IMR-90 (cell line): ENCODE results near the gene ARMC9. TPM values are rescaled to one million over a fixed set of nuclear protein-coding genes. Genes with fewer than 3 reads are reported as not detected.

Experiments
- ATAC-seq: fragments of 200-7000 bp; cut with Tn5 transposase; 2 replicates; pipeline ENCODE4 v1.9.1; 2020; ENCODE audit warnings: low read depth, mild to moderate bottlenecking, moderate library complexity
- BruUV-seq: library from RNA; stranded (reverse); fragments of 400-500 nt; replicated peaks from 2 replicates; lab custom pipeline; 2021; lab: Mats Ljungman, UMichigan
- CTCF ChIA-PET: fragments of 300-600 bp; formaldehyde crosslinking; extraction: SDS; loops from one replicate; lab custom pipeline; 2021; ENCODE audit warnings: antibody characterized with exemption; lab: Yijun Ruan, JAX
- POLR2A ChIA-PET: fragments of 300-600 bp; sonication (Branson Sonifier 250); formaldehyde crosslinking; loops from one replicate; lab custom pipeline; 2022; ENCODE audit warnings: antibody characterized with exemption; ENCODE audit not compliant: unreplicated experiment; lab: Charles Lee
- DNase-seq: peaks from one replicate; pipeline ENCODE4 v3.0.0; 2013
- H2AFZ ChIP-seq: replicated peaks from 2 replicates; pipeline ENCODE3; 2013; ENCODE audit warnings: low read length, mild to moderate bottlenecking; ENCODE audit not compliant: poor library complexity
- H2AK5ac ChIP-seq: 2 replicates; pipeline ENCODE4 v1.6.1; 2013; ENCODE audit warnings: low read depth, low read length, inconsistent platforms
- H2AK9ac ChIP-seq: replicated peaks from 2 replicates; pipeline ENCODE3; 2013; ENCODE audit warnings: mild to moderate bottlenecking, low read depth, low read length, moderate library complexity; ENCODE audit not compliant: poor library complexity
- H2BK120ac ChIP-seq: 2 replicates; pipeline ENCODE4 v1.6.1; 2013; ENCODE audit warnings: low read depth, low read length, inconsistent platforms
- H2BK15ac ChIP-seq: 3 replicates; pipeline ENCODE4 v1.6.1; 2013; ENCODE audit warnings: low read depth, low read length, inconsistent platforms
- H2BK20ac ChIP-seq: 2 replicates; pipeline ENCODE4 v1.6.1; 2013; ENCODE audit warnings: low read depth, mild to moderate bottlenecking, inconsistent platforms, low read length, moderate library complexity
- H2BK5ac ChIP-seq: 2 replicates; pipeline ENCODE4 v1.6.1; 2013; ENCODE audit warnings: mild to moderate bottlenecking, low read depth, low read length, inconsistent platforms; ENCODE audit not compliant: poor library complexity, severe bottlenecking
- H3K14ac ChIP-seq: replicated peaks from 2 replicates; pipeline ENCODE4 v1.6.1; 2013; ENCODE audit warnings: low read depth, low read length, inconsistent platforms
- H3K18ac ChIP-seq: 2 replicates; pipeline ENCODE4 v1.6.1; 2013; ENCODE audit warnings: low read depth, low read length, control low read depth
- H3K23ac ChIP-seq: 2 replicates; pipeline ENCODE4 v1.6.1; 2013; ENCODE audit warnings: low read depth, low read length, inconsistent platforms
- H3K27ac ChIP-seq: 2 replicates; pipeline ENCODE4 v1.5.1; 2013; ENCODE audit warnings: mild to moderate bottlenecking, control low read depth, low read length; ENCODE audit not compliant: insufficient read depth
- H3K27me3 ChIP-seq: 2 replicates; pipeline ENCODE4 v1.6.1; 2013; ENCODE audit warnings: low read length; ENCODE audit not compliant: control insufficient read depth, insufficient read depth
- H3K36me3 ChIP-seq: 2 replicates; pipeline ENCODE4 v1.6.1; 2013; ENCODE audit warnings: low read length, mixed read lengths; ENCODE audit not compliant: control insufficient read depth, insufficient read depth
- H3K4ac ChIP-seq: 2 replicates; pipeline ENCODE4 v1.6.1; 2013; ENCODE audit warnings: low read depth, low read length, inconsistent platforms
- H3K4me1 ChIP-seq: 2 replicates; pipeline ENCODE4 v1.6.1; 2013; ENCODE audit warnings: low read length, mixed read lengths; ENCODE audit not compliant: control insufficient read depth, insufficient read depth
- H3K4me2 ChIP-seq: 2 replicates; pipeline ENCODE4 v1.6.1; 2013; ENCODE audit warnings: low read depth, mild to moderate bottlenecking, control low read depth, low read length, moderate library complexity
- H3K4me3 ChIP-seq: 2 replicates; pipeline ENCODE4 v1.5.1; 2013; ENCODE audit warnings: low read depth, mild to moderate bottlenecking, control low read depth, low read length, moderate library complexity; ENCODE audit not compliant: insufficient read depth
- H3K56ac ChIP-seq: 2 replicates; pipeline ENCODE4 v1.6.1; 2013; ENCODE audit warnings: low read length, inconsistent platforms; ENCODE audit not compliant: insufficient read depth; ENCODE audit errors: extremely low read depth
- H3K79me1 ChIP-seq, 2 experiments: 2 replicates each; pipeline ENCODE4 v1.6.1; 2013; ENCODE audit warnings: low read length in 2 of 2, inconsistent platforms in 1 of 2, low read depth in 1 of 2
- H3K9ac ChIP-seq: 2 replicates; pipeline ENCODE4 v1.6.1; 2013; ENCODE audit warnings: low read depth, low read length, control low read depth
- H3K9me1 ChIP-seq: 2 replicates; pipeline ENCODE4 v1.6.1; 2013; ENCODE audit warnings: low read length, inconsistent platforms; ENCODE audit not compliant: insufficient read depth
- H3K9me3 ChIP-seq: 2 replicates; pipeline ENCODE4 v1.6.1; 2013; ENCODE audit warnings: low read length; ENCODE audit not compliant: control insufficient read depth, insufficient read depth
- H4K20me1 ChIP-seq: 2 replicates; pipeline ENCODE4 v1.6.1; 2013; ENCODE audit warnings: low read length, inconsistent platforms; ENCODE audit not compliant: insufficient read depth
- H4K5ac ChIP-seq: 2 replicates; pipeline ENCODE4 v1.6.1; 2013; ENCODE audit warnings: mild to moderate bottlenecking, low read depth, low read length, control low read depth
- H4K8ac ChIP-seq, 2 experiments: 2 replicates each; pipeline ENCODE4 v1.6.1; 2013; ENCODE audit warnings: low read depth in 2 of 2, low read length in 2 of 2, control low read depth in 1 of 2, inconsistent platforms in 1 of 2
- H4K91ac ChIP-seq: 2 replicates; pipeline ENCODE4 v1.6.1; 2013; ENCODE audit warnings: low read depth, low read length, inconsistent platforms; ENCODE audit not compliant: insufficient read depth
- RCOR1 ChIP-seq: IDR thresholded peaks from 2 replicates; pipeline ENCODE4 v1.6.1; 2012; ENCODE audit warnings: mild to moderate bottlenecking, low read length, improper control_type of control experiment; ENCODE audit not compliant: insufficient replicate concordance
- WGBS, 2 experiments: methylation state at CpG; one replicate each; pipeline versions ENCODE4 v1.1.5 to v1.1.7; 2013; ENCODE audit warnings: missing lambda C conversion rate in 2 of 2; ENCODE audit not compliant: insufficient read length in 1 of 2; ENCODE audit errors: extremely low coverage in 2 of 2; 5-methylcytosine and 5-hydroxymethylcytosine counted together
- dilution Hi-C: fragments of 300-500 bp; cut with HindIII; formaldehyde crosslinking; loops from one replicate; pipeline ENCODE4 v1.14.3; 2018; ENCODE audit warnings: low sequenced_read_pairs; ENCODE audit not compliant: unreplicated experiment
- in situ Hi-C: fragments of 300-500 bp; cut with MboI; formaldehyde crosslinking; loops from 3 replicates; pipeline ENCODE4 v1.14.3; 2019; ENCODE audit warnings: low sequenced_read_pairs, inconsistent platforms, mixed read lengths
- intact Hi-C: fragments of 100-400 bp; cut with micrococcal nuclease; formaldehyde crosslinking; loops from 2 replicates; pipeline ENCODE4 v1.10.0; 2022
- polyA plus RNA-seq, 3 experiments: library from polyadenylated mRNA; depleted of rRNA; stranded (reverse); fragments of >200 nt; gene quantifications; 2 replicates each; pipeline ENCODE4 v1.2.3, GENCODE V29; 2012; ENCODE audit warnings: low replicate concordance in 1 of 3
- total RNA-seq: library from RNA; depleted of rRNA; stranded (reverse); fragments of >200 nt; gene quantifications from 2 replicates; pipeline ENCODE4 v1.2.3, GENCODE V29; 2012
- TF ChIP-seq, protein P1 (sequence below): fragments of 150-350 bp; IDR thresholded peaks from 2 replicates; pipeline ENCODE4 v1.6.1; 2017; ENCODE audit warnings: mild to moderate bottlenecking, antibody characterized with exemption, low read length, low read depth

ARMC9 gene
- total and polyA plus RNA-seq, 2 of the 4 experiments (the other 2 are of a cell fraction): 36.0 to 46.6 TPM

DNA sequence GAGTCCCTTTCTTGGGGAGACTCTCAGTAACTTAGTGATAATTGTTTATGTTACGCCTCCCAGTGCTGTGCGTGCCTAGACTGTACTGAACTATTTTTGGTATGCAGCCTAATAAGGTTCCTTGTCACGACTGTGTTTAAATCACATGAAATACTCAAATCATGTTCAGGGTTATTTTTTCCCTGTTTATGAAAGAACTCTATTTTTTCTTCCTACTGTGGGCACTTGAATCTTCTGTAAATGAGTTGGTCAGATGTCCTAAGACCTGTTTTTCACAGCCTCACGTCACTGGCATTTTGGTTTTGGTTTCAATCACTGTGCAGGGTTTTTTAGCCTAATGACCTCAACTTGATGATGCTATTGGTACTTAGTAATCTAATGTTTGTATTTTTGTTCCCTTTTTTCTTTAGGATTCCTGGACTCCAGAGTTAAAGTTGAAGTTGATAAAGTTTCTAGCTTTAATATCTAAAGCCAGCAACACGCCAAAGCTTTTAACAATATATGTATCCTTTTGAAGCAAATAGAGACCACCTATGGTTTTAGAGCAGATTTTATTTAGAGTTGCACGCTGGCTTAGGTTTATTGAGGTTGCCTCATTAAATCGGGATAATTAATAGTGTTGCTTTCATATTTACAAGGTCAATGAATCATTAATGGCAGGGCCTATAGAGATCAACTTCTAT is 24.0 kb downstream of the ARMC9 start:
- in situ Hi-C loops (no loop called here), intact Hi-C loops (loop anchor here (2.0 kb wide), 3 partner anchors 24 to 118 kb away; partner anchors contain the start of gene ARMC9), dilution Hi-C loops (no loop called here)
- peak overlapping the region; percentile 99 for H2BK5ac ChIP-seq
- peak overlapping the region; percentile 84 for H2BK20ac ChIP-seq
- 0 out of 3 replicates have a peak overlapping the region, but pooled peaks have one; percentile 32 for H2BK15ac ChIP-seq
- peak overlapping the region; percentile 92 for H2BK120ac ChIP-seq
- no peak overlapping the region for H3K4me3 ChIP-seq
- peak overlapping the region; percentile 82 for H4K91ac ChIP-seq
- ATAC-seq (peak; percentile 76), DNase-seq (peak; percentile 88)
- H3K79me1 ChIP-seq: peaks cover 0 to 13% of the 10 kb centered on the region in 2 experiments; a peak in 2 of 4 replicates
- no peak overlapping the region for H2AK9ac ChIP-seq
- H3K23ac ChIP-seq: peak overlapping the region; percentile 64; the same call in 1 of the 2 replicates
- peaks cover 16% of the 10 kb centered on the region for H3K4me1 ChIP-seq
- peaks cover 9% of the 10 kb centered on the region for H3K9me1 ChIP-seq
- H3K4ac ChIP-seq: peak overlapping the region; percentile 80
- H3K18ac ChIP-seq: peak overlapping the region; percentile 99
- H3K9me3 ChIP-seq: peaks cover 2% of the 10 kb centered on the region; the same call in 1 of the 2 replicates
- H4K8ac ChIP-seq: peak overlapping the region; percentile 54 to 86; a peak in 2 of 4 replicates
- peaks cover 22% of the 10 kb centered on the region for H3K36me3 ChIP-seq
- H4K20me1 ChIP-seq: no peaks in the 10 kb centered on the region
- H3K4me2 ChIP-seq: peak overlapping the region; percentile 18; the same call in 1 of the 2 replicates
- no peak overlapping the region; the same call in 1 of the 2 replicates for H2AK5ac ChIP-seq
- peak overlapping the region; percentile 48 for H3K56ac ChIP-seq
- no peak overlapping the region for H2AFZ ChIP-seq
- H4K5ac ChIP-seq: peak overlapping the region; percentile 98; the same call in 1 of the 2 replicates
- H3K14ac ChIP-seq: peak overlapping the region; percentile 83; the same call in 1 of the 2 replicates
- WGBS, 2 experiments: no CpG with 5 or more reads among the region's 7 CpGs
- TF ChIP-seq, protein P1, sequence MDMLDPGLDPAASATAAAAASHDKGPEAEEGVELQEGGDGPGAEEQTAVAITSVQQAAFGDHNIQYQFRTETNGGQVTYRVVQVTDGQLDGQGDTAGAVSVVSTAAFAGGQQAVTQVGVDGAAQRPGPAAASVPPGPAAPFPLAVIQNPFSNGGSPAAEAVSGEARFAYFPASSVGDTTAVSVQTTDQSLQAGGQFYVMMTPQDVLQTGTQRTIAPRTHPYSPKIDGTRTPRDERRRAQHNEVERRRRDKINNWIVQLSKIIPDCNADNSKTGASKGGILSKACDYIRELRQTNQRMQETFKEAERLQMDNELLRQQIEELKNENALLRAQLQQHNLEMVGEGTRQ: peak; percentile 28; the same call in 1 of the 2 replicates
- TF ChIP-seq RCOR1: no peak
- ChIA-PET CTCF (interaction anchor here (0.6 to 1.0 kb wide), 2 partner anchors 75 to 116 kb away, joined by 3 read pairs; no protein-coding TSS in a partner anchor), POLR2A (interaction anchor here (1.1 kb wide), 1 partner anchor 21 kb away, joined by 7 read pairs; no protein-coding TSS in a partner anchor)
- no TSS peak for BruUV-seq
- peak overlapping the region; percentile 89; the same call in 1 of the 2 replicates for H3K27ac ChIP-seq
- no peaks in the 10 kb centered on the region for H3K27me3 ChIP-seq
- H3K9ac ChIP-seq: peak overlapping the region; percentile 13; the same call in 1 of the 2 replicates
